NCI-H524 (cell line): ENCODE data around the gene C17orf114.

ENCODE experiments used
- DNase-seq, 2 experiments: peaks; one replicate each; lab custom pipeline; 2025; lab: John Stamatoyannopoulos, UW

The C17orf114 gene

GRCh38 chr17:4788159-4788806, 13.8 kb downstream of the C17orf114 start:
- DNase-seq, result no peak

GRCh38 chr17:4786516-4786915, 15.6 kb downstream of the C17orf114 start:
- no peak for DNase-seq

DNA sequence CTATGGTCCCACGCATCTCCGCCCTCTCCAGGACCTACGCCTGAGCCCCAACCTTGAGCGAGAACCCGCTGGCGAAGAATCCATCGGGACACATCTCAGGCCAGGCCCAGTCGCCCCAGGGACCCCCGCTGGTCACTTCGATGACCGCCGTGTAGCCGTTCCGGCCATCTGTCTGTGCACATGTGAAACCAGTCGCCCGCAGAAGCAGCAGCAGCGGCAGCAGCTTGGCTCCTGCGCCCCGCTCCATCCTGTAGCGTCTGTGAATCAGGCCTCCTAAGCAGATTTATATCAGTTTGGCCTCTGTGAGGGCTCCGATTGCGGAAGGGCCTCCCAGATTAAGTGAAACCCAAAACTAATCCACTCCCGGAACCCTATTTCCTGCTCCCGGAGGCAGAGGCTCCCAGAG, 16.0 kb downstream of the C17orf114 start, which contains the start of gene VMO1:
Gene VMO1, minus strand, starts transcription at position 259 of the 406 bp plus-strand sequence. Its CDS starts 12 bp downstream, at position 247.
- DNase-seq, result peak; percentile 77 to 86

DNA sequence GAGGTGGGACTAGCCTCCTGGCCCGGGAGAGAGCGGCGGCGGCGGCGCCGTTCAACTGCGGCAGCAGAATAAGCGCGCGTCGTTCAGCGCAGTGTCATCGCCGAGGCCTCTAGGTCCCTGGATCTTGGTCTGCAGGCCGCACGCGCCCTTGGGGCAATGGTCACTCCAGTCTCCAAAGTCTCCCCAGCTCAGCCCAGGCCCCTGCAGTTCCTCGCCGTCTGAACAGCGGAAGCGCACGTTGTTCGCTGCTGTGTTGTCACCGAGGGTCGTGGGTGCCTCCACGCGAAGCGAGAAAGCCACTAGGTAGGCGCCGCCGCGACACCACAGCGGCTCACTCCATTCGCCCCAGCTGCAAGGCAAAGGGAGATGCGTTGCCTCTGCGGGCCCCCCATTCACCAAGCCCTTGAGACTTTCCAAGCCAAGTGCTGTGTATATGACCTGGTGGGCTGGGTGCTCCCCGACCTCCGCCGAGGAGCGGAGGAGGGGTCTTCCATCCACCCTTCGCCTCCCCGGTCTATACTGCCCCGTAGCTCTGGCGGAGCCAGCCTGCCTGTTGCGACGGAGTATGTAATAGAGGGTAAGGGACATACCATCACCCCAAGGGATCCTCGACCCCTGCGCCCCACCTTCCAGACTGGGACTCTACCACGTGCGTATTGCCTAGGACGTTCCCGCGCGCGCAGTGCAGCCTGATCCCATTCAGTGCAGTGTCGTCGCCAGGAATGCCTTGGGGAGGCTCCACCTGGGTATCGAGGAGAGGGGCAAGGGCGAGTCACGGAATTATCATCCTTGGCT, 16.6 kb downstream of the C17orf114 start:
- DNase-seq, result peak in 1 of 2 experiments; percentile 24

DNA sequence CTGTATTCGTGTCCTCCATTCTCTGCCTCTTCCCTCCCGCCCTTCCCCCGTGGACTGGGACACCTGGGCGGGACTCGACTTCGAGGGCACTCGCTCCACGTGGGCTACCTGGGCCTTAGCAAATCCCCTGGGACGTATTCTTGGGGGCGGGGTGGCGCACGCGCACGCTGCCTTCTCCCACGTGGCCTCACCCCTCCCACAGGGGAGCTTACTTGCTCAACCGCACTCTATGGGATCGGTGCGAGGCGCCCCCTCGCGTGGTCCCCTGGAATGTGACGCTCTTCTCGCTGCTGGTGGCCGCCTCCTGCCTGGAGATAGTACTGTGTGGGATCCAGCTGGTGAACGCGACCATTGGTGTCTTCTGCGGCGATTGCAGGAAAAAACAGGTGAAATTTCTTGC, 19.5 kb downstream of the C17orf114 start:
- no peak for DNase-seq

GRCh38 chr17:4780325-4780955, 21.7 kb downstream of the C17orf114 start:
- no peak for DNase-seq

DNA sequence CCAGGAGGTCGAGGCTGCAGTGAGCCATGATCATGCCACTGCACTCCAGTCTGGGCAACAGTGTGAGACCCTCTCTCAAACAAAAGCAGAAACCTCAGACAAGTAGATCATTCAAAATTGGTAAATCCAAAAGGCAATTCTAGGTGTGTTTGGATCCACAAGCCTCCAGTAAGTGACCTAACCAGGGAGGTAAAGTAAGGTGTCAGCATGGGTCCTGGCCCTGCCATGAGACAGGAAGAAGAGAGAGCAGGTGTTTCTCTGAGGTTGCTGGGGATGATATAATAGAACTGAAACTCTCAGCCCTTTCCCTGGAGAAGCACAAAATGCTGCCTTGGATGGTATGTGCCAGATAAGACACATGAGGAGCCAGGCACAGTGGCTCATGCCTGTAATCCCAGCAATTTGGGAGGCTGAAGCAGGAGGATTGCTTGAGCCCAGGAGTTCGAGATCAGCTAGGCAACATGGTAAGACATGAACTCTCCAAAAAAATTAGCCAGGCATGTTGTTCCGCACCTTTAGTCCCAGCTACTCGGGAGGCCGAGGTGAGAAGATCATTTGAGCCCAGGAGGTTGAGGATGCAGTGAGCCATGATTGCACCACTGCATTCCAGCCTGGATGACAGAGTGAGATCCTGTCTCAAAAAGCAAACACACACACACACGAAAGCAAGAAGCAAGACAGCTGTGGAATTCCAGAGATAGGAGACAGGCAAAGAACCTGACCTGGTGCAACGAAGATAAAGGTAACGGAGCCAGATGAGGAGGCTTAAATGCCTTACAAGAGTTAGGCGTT, 24.0 kb downstream of the C17orf114 start:
- DNase-seq, result no peak

GRCh38 chr17:4772235-4772613, 29.9 kb downstream of the C17orf114 start:
- DNase-seq, result peak in 1 of 2 experiments; percentile 49

DNA sequence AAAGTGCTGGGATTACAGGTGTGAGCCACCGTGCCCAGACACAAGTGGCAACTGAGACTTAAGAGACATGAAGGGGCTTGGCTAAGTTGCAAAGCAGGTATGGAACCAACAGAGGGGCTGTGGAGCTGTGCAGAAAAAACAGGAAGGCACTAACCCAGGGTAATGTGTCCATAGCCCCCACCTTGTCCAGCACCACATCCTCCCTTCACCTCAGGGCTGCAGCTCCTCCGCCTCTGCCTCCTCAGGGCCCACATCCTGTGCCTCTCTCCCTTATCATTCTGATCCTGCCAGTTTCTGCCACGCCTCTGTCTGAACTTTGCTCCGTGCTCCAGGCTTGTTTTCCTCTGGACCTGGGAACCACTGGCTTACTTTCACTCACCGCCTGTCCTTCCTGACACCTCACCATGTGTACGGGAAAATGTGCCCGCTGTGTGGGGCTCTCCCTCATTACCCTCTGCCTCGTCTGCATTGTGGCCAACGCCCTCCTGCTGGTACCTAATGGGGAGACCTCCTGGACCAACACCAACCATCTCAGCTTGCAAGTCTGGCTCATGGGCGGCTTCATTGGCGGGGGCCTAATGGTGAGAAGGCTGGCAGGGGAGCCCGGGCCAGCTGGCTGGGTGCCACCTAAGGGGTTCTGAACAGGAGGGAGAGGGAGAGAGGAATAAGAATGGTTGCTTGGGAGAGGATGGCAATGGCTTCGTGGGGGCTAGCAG, 30.5 kb downstream of the C17orf114 start, which contains the start of gene TM4SF5:
Gene TM4SF5, plus strand, starts transcription at position 368 of the 716 bp plus-strand sequence. Its CDS starts 37 bp downstream, at position 405.
- no peak for DNase-seq

DNA sequence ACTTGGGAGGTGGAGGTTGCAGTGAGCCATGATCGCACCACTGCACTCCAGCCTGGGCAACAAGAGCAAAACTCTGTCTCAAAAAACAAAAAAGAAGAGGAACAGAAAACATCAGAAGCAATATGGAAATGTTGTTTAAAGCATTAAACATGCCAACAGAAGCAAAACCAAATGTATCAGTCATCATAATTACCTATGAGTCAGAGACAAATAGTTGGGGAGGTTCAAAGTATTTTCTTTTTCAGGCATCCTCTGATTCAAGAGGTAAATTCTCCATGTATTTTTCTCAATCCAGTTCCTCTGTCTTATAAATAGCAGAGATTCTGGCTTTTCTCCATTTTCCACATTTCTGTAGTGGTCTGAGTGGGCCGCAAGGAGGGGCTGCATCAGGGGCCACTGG, 32.5 kb downstream of the C17orf114 start:
- no peak for DNase-seq

- DNase-seq, result no peak
Measured at GRCh38 chr17:4768298-4768697, 33.8 kb downstream of the C17orf114 start.

DNA sequence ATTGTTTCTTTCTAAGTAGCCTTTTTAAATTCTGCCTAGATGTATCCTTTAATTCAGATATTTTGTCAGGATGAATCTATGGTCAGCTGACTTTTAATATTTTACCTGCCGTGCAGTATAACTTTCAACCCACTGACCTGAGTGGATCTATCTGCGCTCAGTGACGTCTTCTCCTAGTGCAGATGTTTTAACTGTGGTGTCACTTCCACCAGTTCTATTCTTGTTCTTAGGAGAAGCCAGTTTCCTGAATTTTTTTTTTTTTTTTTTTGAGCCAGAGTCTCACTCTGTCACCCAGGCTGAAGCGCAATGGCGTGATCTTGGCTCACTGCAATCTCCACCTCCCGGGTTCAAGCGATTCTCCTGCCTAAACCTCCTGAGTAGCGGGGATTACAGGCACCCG, 35.4 kb downstream of the C17orf114 start:
- DNase-seq, result no peak

DNA sequence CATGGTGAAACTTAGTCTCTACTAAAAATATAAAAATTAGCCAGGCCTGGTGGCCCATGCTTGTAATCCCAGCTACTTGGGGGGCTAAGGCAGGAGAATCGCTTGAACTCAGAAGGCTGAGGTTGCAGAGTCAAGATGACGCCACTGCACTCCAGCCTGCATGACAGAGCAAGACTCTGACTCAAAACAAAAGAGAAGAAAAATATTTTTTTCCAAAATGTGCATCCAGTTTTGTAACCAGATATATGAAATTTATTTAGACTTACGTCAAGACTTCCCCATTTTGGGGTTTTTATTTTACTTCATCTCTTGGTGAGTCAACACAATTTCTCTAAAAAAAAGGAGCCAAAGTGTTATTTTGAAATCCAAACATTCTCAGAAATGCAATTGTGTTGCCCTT, 35.9 kb downstream of the C17orf114 start:
- no peak for DNase-seq

GRCh38 chr17:4764595-4764994, 37.5 kb downstream of the C17orf114 start:
- DNase-seq, result no peak

GRCh38 chr17:4759776-4760236, 42.3 kb downstream of the C17orf114 start:
- no peak for DNase-seq

- DNase-seq, result no peak
Measured at GRCh38 chr17:4753392-4753791, 48.7 kb downstream of the C17orf114 start.

- no peak for DNase-seq
Measured at GRCh38 chr17:4751932-4752331, 50.2 kb downstream of the C17orf114 start.
